ENCODE results near the gene CEP20.

The CEP20 gene

GRCh38 chr16:15830832-15831451, 57.5 kb downstream of the CEP20 start:
- DNase-seq (ENCODE audit: low read depth in 2 of 2) = no peak

- DNase-seq (ENCODE audit: low read depth in 2 of 2) = no peak
Measured at GRCh38 chr16:15829460-15829859, 58.9 kb downstream of the CEP20 start.

- DNase-seq (ENCODE audit: low read depth in 2 of 2) = no peak
Measured at GRCh38 chr16:15827709-15828343, 60.6 kb downstream of the CEP20 start.

- no peak for DNase-seq (ENCODE audit: low read depth in 2 of 2)
Measured at GRCh38 chr16:15827299-15827698, 61.1 kb downstream of the CEP20 start.

- no peak for DNase-seq (ENCODE audit: low read depth in 2 of 2)
Measured at GRCh38 chr16:15825750-15826305, 62.6 kb downstream of the CEP20 start.

GRCh38 chr16:15822957-15823356, 65.4 kb downstream of the CEP20 start:
- no peak for DNase-seq (ENCODE audit: low read depth in 2 of 2)

GRCh38 chr16:15820837-15821236, 67.6 kb downstream of the CEP20 start:
- no peak for DNase-seq (ENCODE audit: low read depth in 2 of 2)

GRCh38 chr16:15819046-15819445, 69.4 kb downstream of the CEP20 start:
- no peak for DNase-seq (ENCODE audit: low read depth in 2 of 2)

- DNase-seq (ENCODE audit: low read depth in 2 of 2) = no peak
Measured at GRCh38 chr16:15817446-15817845, 71.0 kb downstream of the CEP20 start.

- no peak for DNase-seq (ENCODE audit: low read depth in 2 of 2)
Measured at GRCh38 chr16:15816228-15816627, 72.2 kb downstream of the CEP20 start.
